ENCODE results near the gene GABRD. TPM values are rescaled to one million over a fixed set of nuclear protein-coding genes. Genes with fewer than 3 reads are reported as not detected.

The GABRD gene
- total RNA-seq, 1 donor, result not detected

- no peak for DNase-seq (ENCODE audit: insufficient read length, low spot score, missing footprints)
- H3K4me2 ChIP-seq (ENCODE audit: insufficient read depth, low read length), result no peak overlapping the region
- no peaks in the 10 kb centered on the region for H4K20me1 ChIP-seq (ENCODE audit: insufficient read depth, low read length)
- H3K79me2 ChIP-seq (ENCODE audit: insufficient read depth, low read length), result no peaks in the 10 kb centered on the region
- H3K4me1 ChIP-seq (ENCODE audit: insufficient read depth, low read length), result no peaks in the 10 kb centered on the region
- H3K27me3 ChIP-seq (ENCODE audit: insufficient read depth, low read length), result peaks cover 44% of the 10 kb centered on the region
- no peak for TF ChIP-seq CTCF (IDR thresholded peaks at IDR 0.05; ENCODE audit: extremely low read depth, low read depth, low read length)
- no peak overlapping the region for H3K4me3 ChIP-seq (ENCODE audit: insufficient read depth, low read length)
- no peaks in the 10 kb centered on the region for H3K36me3 ChIP-seq (ENCODE audit: insufficient read depth, low read length)
- H3K9me3 ChIP-seq (ENCODE audit: low read depth, low read length), result no peaks in the 10 kb centered on the region
- no peak overlapping the region for H3K27ac ChIP-seq (ENCODE audit: low read depth, low read length)
- no peak overlapping the region for H2AFZ ChIP-seq (ENCODE audit: low read length)
Measured at GRCh38 chr1:2023187-2023586, 4.0 kb downstream of the GABRD start.

GRCh38 chr1:2024451-2024850 lies 5.3 kb downstream of the GABRD start:
- Histone ChIP-seq H4K20me1 (ENCODE audit: insufficient read depth, low read length) (no peaks in the 10 kb centered on the region), H3K27ac (ENCODE audit: low read depth, low read length) (no peak overlapping the region), H3K4me1 (ENCODE audit: insufficient read depth, low read length) (no peaks in the 10 kb centered on the region), H3K4me3 (ENCODE audit: insufficient read depth, low read length) (no peak overlapping the region), H3K9me3 (ENCODE audit: low read depth, low read length) (no peaks in the 10 kb centered on the region), H3K36me3 (ENCODE audit: insufficient read depth, low read length) (no peaks in the 10 kb centered on the region), H2AFZ (ENCODE audit: low read length) (no peak overlapping the region), H3K4me2 (ENCODE audit: insufficient read depth, low read length) (no peak overlapping the region), H3K79me2 (ENCODE audit: insufficient read depth, low read length) (no peaks in the 10 kb centered on the region), H3K27me3 (ENCODE audit: insufficient read depth, low read length) (peaks cover 35% of the 10 kb centered on the region)
- DNase-seq (ENCODE audit: insufficient read length, low spot score, missing footprints), result no peak
- TF ChIP-seq CTCF (IDR thresholded peaks at IDR 0.05; ENCODE audit: extremely low read depth, low read depth, low read length), result no peak

DNA sequence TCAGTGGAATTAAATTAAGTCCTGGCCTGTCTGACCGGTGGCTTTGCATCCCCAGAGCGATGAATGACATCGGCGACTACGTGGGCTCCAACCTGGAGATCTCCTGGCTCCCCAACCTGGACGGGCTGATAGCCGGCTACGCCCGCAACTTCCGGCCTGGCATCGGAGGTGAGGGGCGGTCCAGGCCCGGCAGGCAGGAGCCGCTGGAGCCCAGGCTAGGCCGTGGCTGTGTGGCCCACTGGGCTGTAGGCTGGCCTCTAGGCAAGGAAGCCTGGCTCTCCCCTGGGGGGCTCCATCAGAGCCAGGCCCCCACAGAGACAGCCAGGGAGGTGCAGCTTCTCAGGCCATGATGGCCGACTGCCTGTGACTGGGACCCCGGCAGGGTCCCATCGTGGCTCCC lies 5.7 kb downstream of the GABRD start:
- no peak for DNase-seq (ENCODE audit: insufficient read length, low spot score, missing footprints)
- no peaks in the 10 kb centered on the region for H3K4me1 ChIP-seq (ENCODE audit: insufficient read depth, low read length)
- H3K27ac ChIP-seq (ENCODE audit: low read depth, low read length), result no peak overlapping the region
- H3K36me3 ChIP-seq (ENCODE audit: insufficient read depth, low read length), result no peaks in the 10 kb centered on the region
- H3K4me3 ChIP-seq (ENCODE audit: insufficient read depth, low read length), result no peak overlapping the region
- no peak overlapping the region for H2AFZ ChIP-seq (ENCODE audit: low read length)
- H3K4me2 ChIP-seq (ENCODE audit: insufficient read depth, low read length), result no peak overlapping the region
- H3K79me2 ChIP-seq (ENCODE audit: insufficient read depth, low read length), result no peaks in the 10 kb centered on the region
- H4K20me1 ChIP-seq (ENCODE audit: insufficient read depth, low read length), result no peaks in the 10 kb centered on the region
- TF ChIP-seq CTCF (IDR thresholded peaks at IDR 0.05; ENCODE audit: extremely low read depth, low read depth, low read length), result no peak
- no peaks in the 10 kb centered on the region for H3K9me3 ChIP-seq (ENCODE audit: low read depth, low read length)
- H3K27me3 ChIP-seq (ENCODE audit: insufficient read depth, low read length), result peaks cover 31% of the 10 kb centered on the region

- no peaks in the 10 kb centered on the region for H3K4me1 ChIP-seq (ENCODE audit: insufficient read depth, low read length)
- TF ChIP-seq CTCF (IDR thresholded peaks at IDR 0.05; ENCODE audit: extremely low read depth, low read depth, low read length), result no peak
- H3K27ac ChIP-seq (ENCODE audit: low read depth, low read length), result no peak overlapping the region
- no peak for DNase-seq (ENCODE audit: insufficient read length, low spot score, missing footprints)
- no peak overlapping the region for H2AFZ ChIP-seq (ENCODE audit: low read length)
- H3K36me3 ChIP-seq (ENCODE audit: insufficient read depth, low read length), result no peaks in the 10 kb centered on the region
- no peaks in the 10 kb centered on the region for H4K20me1 ChIP-seq (ENCODE audit: insufficient read depth, low read length)
- no peak overlapping the region for H3K4me2 ChIP-seq (ENCODE audit: insufficient read depth, low read length)
- no peaks in the 10 kb centered on the region for H3K9me3 ChIP-seq (ENCODE audit: low read depth, low read length)
- no peaks in the 10 kb centered on the region for H3K79me2 ChIP-seq (ENCODE audit: insufficient read depth, low read length)
- H3K4me3 ChIP-seq (ENCODE audit: insufficient read depth, low read length), result no peak overlapping the region
- H3K27me3 ChIP-seq (ENCODE audit: insufficient read depth, low read length), result peaks cover 25% of the 10 kb centered on the region
Measured at GRCh38 chr1:2025491-2025981, 6.4 kb downstream of the GABRD start.

Measured in osteoblast (primary cell).